GM12878 (cell line): Measurements from ENCODE around the gene CNRIP1.

Experiments
- EP300 ChIP-seq, 2 experiments: fragments of 150-350 bp in 1 of 2; IDR thresholded peaks; 2 replicates each; pipeline ENCODE4 v1.6.1; 2011 to 2012; ENCODE audit warnings: low read depth in 2 of 2, low read length in 2 of 2, borderline replicate concordance in 1 of 2, improper control_type of control experiment in 1 of 2, inconsistent platforms in 1 of 2; ENCODE audit not compliant: control insufficient read depth in 1 of 2
- FOXK2 ChIP-seq: fragments of 450-650 bp; IDR thresholded peaks from 2 replicates; pipeline ENCODE4 v1.6.1; 2017; ENCODE audit warnings: mild to moderate bottlenecking, moderate library complexity
- NBN ChIP-seq: fragments of 450-650 bp; IDR thresholded peaks from 2 replicates; pipeline ENCODE4 v1.6.1; 2016
- NFYB ChIP-seq: IDR thresholded peaks from 2 replicates; pipeline ENCODE4 v1.6.1; 2011; ENCODE audit warnings: low read depth, mild to moderate bottlenecking, low read length, improper control_type of control experiment, moderate library complexity; ENCODE audit not compliant: insufficient read depth
- RFX5 ChIP-seq: IDR thresholded peaks from 2 replicates; pipeline ENCODE4 v1.6.1; 2011; ENCODE audit warnings: low read depth, low read length, improper control_type of control experiment

GRCh38 chr2:68293024-68293423, 26.7 kb downstream of the CNRIP1 start:
- no peak for TF ChIP-seq EP300 (IDR thresholded peaks at IDR 0.05; ENCODE audit: borderline replicate concordance in 1 of 2, control insufficient read depth in 1 of 2, low read depth in 2 of 2, low read length in 2 of 2)
- TF ChIP-seq NFYB = no peak
- no peak for TF ChIP-seq RFX5
- no peak for TF ChIP-seq FOXK2
- TF ChIP-seq NBN = no peak
